ENCODE measurements around the gene PHKG1.
A peak's percentile ranks its signal among the peaks of the same experiment; 100 is the strongest.
"Not testable (repeated sequence)": the region's sequence is repeated elsewhere in the genome, so short reads cannot be mapped to it uniquely, and the experiment has no call there.

PHKG1 gene

DNA sequence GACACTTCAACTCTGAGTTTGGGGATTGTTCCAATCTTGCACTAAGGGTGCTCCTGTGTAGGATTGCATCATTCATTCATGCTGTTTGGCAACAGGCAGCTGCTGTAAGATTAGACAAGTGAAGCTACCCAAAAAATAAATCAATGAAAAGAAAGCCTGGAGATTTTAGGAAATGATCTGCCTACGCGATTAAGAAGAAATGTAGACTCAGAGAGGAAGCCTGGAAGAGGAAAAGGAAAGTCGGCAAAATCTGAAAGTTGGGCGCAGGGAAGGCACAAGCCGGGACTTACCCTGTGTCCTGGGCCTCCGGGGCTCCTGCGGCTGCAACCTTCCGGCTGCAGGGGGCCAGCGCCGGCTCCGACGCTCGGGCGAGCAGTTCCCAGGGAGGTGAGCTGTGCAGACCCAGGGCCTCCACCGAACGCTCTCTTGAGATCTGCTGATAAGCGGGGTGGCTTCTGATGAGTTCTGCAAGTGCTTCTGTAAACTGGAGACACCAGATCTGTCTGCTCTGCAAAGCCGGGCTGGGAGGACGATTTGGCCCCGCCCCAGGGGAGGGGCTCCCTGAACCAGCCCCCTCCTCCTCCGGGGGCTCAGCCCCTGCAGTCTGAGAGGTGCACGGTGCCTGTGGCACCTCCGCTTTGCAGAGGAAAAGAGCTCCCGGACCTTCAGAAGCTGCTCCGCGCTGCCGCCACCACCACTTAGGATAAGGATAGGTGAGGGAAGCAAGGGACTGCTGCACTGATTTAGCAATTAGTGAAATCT, 58.9 kb downstream of the PHKG1 start:
- peak; percentile 71 for DNase-seq

DNA sequence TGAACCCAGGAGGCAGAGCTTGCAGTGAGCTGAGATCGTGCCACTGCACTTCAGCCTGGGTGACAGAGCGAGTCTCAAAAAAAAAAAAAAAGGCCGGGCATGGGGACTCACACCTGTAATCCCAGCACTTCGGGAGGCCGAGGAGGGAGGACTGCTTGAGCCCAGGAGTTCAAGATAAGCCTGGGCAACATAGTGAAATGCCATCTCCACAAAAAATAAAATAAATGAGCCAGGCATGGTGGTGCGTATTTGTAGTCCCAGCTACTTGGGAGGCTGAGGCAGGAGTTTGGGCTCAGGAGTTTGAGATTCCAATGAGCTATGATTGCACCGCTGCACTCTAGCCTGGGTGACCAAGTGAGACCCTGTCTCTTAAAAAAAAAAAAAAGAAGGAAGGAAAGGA, 60.2 kb downstream of the PHKG1 start:
- DNase-seq: not testable (repeated sequence)

DNA sequence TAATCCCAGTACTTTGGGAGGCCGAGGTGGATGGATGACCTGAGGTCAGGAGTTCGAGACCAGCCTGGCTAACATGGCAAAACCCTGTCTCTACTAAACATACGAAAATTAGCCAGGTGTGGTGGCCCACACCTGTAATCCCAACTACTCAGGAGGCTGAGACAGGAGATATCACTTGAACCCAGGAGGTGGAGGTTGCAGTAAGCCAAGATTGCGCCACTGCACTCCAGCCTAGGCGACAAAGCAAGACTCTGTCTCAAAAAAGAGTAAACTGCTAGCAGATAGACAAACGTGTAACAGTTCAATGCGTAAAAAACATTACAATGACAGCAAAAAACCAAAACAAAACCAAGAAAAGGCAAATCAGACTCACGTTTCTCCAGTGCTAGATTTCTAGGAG, 61.2 kb downstream of the PHKG1 start:
- DNase-seq: not testable (repeated sequence)

DNA sequence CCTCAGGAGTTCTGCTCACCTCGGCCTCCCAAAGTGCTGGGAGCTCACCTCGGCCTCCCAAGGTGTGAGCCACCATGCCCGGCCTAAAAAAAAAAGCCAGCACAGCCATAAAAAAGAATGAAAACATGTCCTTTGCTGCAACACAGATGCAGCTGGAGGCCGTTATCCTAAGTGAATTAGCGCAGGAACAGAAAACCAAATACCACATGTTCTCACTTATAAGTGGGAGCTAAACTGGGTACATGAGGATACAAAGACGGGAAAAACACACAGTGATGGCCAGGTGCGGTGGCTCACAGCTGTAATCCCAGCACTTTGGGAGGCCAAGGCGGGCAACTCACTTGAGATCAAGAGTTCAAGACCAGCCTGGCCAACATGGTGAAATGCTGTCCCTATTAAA, 62.4 kb downstream of the PHKG1 start:
- DNase-seq: no peak
